Vagina (tissue), 2 donors: ENCODE measurements around the gene CXCL10. TPM values are rescaled to one million over a fixed set of nuclear protein-coding genes. Genes with fewer than 3 reads are reported as not detected.

Experiments
- DNase-seq, 2 donors: peaks; one replicate each; pipeline ENCODE4 v3.0.0-alpha.2; 2017; ENCODE audit errors: extremely low spot score in 2 of 2
- H3K27ac ChIP-seq: fragments of 200-600 bp; sonication (generic); one replicate; pipeline ENCODE4 v1.5.1; 2019
- H3K27me3 ChIP-seq: fragments of 200-600 bp; sonication (generic); one replicate; pipeline ENCODE4 v1.5.1; 2019
- H3K36me3 ChIP-seq, 2 donors: fragments of 200-600 bp; sonication (generic); one replicate each; pipeline ENCODE4 v1.5.1; 2017 to 2019
- H3K4me1 ChIP-seq: fragments of 200-600 bp; sonication (generic); one replicate; pipeline ENCODE4 v1.5.1; 2019
- H3K4me3 ChIP-seq, 2 donors: fragments of 200-600 bp; sonication (generic); 1 replicate in 1 of 2; 2 replicates in 1 of 2; pipeline ENCODE4 v1.5.1; 2016 to 2019
- H3K9me3 ChIP-seq: fragments of 200-600 bp; sonication (generic); one replicate; pipeline ENCODE4 v1.5.1; 2019
- POLR2A ChIP-seq, 2 donors: fragments of 450-650 bp; IDR thresholded peaks; one replicate each; pipeline ENCODE4 v1.6.1; 2017; ENCODE audit warnings: antibody characterized with exemption in 2 of 2, mild to moderate bottlenecking in 2 of 2, moderate library complexity in 2 of 2
- POLR2AphosphoS5 ChIP-seq, 2 donors: sonication (generic); formaldehyde crosslinking; IDR thresholded peaks; one replicate each; pipeline ENCODE4 v1.9.0; 2017; ENCODE audit warnings: antibody characterized with exemption in 2 of 2, mild to moderate bottlenecking in 2 of 2, low read depth in 1 of 2; ENCODE audit not compliant: insufficient read depth in 1 of 2
- intact Hi-C: fragments of 100-400 bp; cut with DNase I; formaldehyde crosslinking; loops from one replicate; pipeline ENCODE4 v1.15.1; 2023
- total RNA-seq: library from RNA; depleted of rRNA; stranded (reverse); fragments of >200 nt; gene quantifications from one replicate; pipeline ENCODE4 v1.2.3, GENCODE V29; 2016
- TF ChIP-seq, protein P1 (sequence below), 3 experiments: fragments of 450-650 bp in 2 of 3; fragments of 200-600 bp in 1 of 3; sonication (generic) in 1 of 3; IDR thresholded peaks; one replicate each; pipeline ENCODE4 v1.5.1; 2017 to 2019; ENCODE audit warnings: antibody characterized with exemption in 3 of 3, mild to moderate bottlenecking in 2 of 3, moderate library complexity in 2 of 3

The CXCL10 gene
- total RNA-seq, 1 donor from 2014 or later: 1.7 TPM

DNA sequence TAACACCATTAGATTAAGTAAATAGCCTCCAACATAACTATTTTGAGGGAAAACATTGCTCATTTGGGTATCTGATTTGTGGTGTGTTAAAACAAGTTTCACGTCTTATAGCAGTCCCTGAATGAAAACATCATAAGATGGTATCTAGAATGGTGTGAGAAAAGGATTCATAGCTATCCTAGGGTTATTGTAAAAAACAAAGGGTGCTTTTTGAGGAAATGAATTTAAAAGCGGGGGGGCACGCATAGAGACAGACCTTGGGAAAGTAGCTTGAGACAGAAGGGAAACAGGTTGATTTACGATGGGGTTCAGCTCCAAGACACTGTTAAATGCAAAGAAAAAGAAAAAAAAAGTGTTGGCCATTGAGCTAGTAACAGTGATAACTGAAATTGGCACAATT is 768 bp upstream of the CXCL10 start:
- TF ChIP-seq POLR2AphosphoS5 (IDR thresholded peaks at IDR 0.05; ENCODE audit: insufficient read depth in 1 of 2, low read depth in 1 of 2) (no peak), POLR2A (IDR thresholded peaks at IDR 0.05) (no peak)
- TF ChIP-seq, protein P1, sequence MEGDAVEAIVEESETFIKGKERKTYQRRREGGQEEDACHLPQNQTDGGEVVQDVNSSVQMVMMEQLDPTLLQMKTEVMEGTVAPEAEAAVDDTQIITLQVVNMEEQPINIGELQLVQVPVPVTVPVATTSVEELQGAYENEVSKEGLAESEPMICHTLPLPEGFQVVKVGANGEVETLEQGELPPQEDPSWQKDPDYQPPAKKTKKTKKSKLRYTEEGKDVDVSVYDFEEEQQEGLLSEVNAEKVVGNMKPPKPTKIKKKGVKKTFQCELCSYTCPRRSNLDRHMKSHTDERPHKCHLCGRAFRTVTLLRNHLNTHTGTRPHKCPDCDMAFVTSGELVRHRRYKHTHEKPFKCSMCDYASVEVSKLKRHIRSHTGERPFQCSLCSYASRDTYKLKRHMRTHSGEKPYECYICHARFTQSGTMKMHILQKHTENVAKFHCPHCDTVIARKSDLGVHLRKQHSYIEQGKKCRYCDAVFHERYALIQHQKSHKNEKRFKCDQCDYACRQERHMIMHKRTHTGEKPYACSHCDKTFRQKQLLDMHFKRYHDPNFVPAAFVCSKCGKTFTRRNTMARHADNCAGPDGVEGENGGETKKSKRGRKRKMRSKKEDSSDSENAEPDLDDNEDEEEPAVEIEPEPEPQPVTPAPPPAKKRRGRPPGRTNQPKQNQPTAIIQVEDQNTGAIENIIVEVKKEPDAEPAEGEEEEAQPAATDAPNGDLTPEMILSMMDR (IDR thresholded peaks at IDR 0.05): no peak
- intact Hi-C loops: no loop called here
- Histone ChIP-seq H3K27ac (no peak overlapping the region), H3K4me3 (no peak overlapping the region), H3K4me1 (no peaks in the 10 kb centered on the region), H3K27me3 (no peaks in the 10 kb centered on the region), H3K36me3 (no peaks in the 10 kb centered on the region), H3K9me3 (no peaks in the 10 kb centered on the region)
- DNase-seq: no peak

- no peaks in the 10 kb centered on the region for H3K9me3 ChIP-seq
- no peak for TF ChIP-seq POLR2AphosphoS5 (IDR thresholded peaks at IDR 0.05; ENCODE audit: insufficient read depth in 1 of 2, low read depth in 1 of 2)
- no peak for TF ChIP-seq POLR2A (IDR thresholded peaks at IDR 0.05)
- TF ChIP-seq, protein P1 (IDR thresholded peaks at IDR 0.05): no peak
- intact Hi-C loops: no loop called here
- no peaks in the 10 kb centered on the region for H3K4me1 ChIP-seq
- H3K36me3 ChIP-seq: no peaks in the 10 kb centered on the region
- no peak overlapping the region for H3K4me3 ChIP-seq
- DNase-seq: no peak
- no peaks in the 10 kb centered on the region for H3K27me3 ChIP-seq
- no peak overlapping the region for H3K27ac ChIP-seq
Measured at GRCh38 chr4:76022677-76023076, 620 bp downstream of the CXCL10 start.

GRCh38 chr4:76022031-76022430 is 1.3 kb downstream of the CXCL10 start:
- H3K4me1 ChIP-seq: no peaks in the 10 kb centered on the region
- no peak for DNase-seq
- no peaks in the 10 kb centered on the region for H3K9me3 ChIP-seq
- no peak overlapping the region for H3K4me3 ChIP-seq
- H3K27ac ChIP-seq: no peak overlapping the region
- intact Hi-C loops: no loop called here
- no peak for TF ChIP-seq POLR2AphosphoS5 (IDR thresholded peaks at IDR 0.05; ENCODE audit: insufficient read depth in 1 of 2, low read depth in 1 of 2)
- TF ChIP-seq, protein P1 (IDR thresholded peaks at IDR 0.05): no peak
- no peak for TF ChIP-seq POLR2A (IDR thresholded peaks at IDR 0.05)
- no peaks in the 10 kb centered on the region for H3K36me3 ChIP-seq
- no peaks in the 10 kb centered on the region for H3K27me3 ChIP-seq

DNA sequence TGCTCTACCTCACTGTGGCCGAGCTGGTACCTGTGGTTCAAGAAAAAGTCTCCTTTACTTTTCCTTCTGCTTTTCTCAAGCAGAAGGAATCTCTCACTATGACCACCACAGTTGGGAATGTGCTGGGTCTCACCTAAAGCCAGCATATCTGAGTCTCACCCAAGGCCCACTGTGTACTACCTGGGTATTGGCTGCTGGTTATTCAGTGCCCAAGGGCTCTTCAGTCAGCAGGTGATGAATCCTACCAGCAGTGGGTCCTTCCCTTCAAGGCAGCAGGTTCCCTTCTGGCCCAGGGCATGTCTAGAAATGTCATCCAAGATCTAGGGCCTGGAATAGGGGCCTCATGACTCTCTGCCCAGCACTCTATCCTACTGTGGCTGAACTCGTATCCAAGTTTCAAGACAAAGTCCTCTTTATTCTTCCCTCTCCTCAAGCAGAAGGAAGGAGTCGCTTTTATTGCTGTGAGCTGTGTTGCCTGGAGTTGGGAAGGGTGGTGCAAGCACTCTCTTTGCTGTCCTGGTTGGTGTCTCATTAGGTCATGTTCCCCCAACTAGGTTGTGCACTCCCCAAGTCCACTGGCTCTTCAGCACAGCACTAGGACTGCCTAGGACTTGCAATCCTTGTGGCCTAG is 6.1 kb downstream of the CXCL10 start:
- H3K4me3 ChIP-seq: no peak overlapping the region
- peaks cover 6% of the 10 kb centered on the region for H3K4me1 ChIP-seq
- no peak overlapping the region for H3K27ac ChIP-seq
- intact Hi-C loops: no loop called here
- no peak for DNase-seq
- TF ChIP-seq, protein P1 (IDR thresholded peaks at IDR 0.05): no peak
- no peaks in the 10 kb centered on the region for H3K9me3 ChIP-seq
- H3K36me3 ChIP-seq: no peaks in the 10 kb centered on the region
- no peaks in the 10 kb centered on the region for H3K27me3 ChIP-seq

- intact Hi-C loops: no loop called here
- peaks cover 13% of the 10 kb centered on the region for H3K4me1 ChIP-seq
- H3K36me3 ChIP-seq: no peaks in the 10 kb centered on the region
- TF ChIP-seq, protein P1 (IDR thresholded peaks at IDR 0.05): no peak
- TF ChIP-seq POLR2AphosphoS5 (IDR thresholded peaks at IDR 0.05; ENCODE audit: insufficient read depth in 1 of 2, low read depth in 1 of 2) (no peak), POLR2A (IDR thresholded peaks at IDR 0.05) (no peak)
- H3K9me3 ChIP-seq: no peaks in the 10 kb centered on the region
- H3K4me3 ChIP-seq: no peak overlapping the region
- DNase-seq: no peak
- H3K27ac ChIP-seq: no peak overlapping the region
- H3K27me3 ChIP-seq: no peaks in the 10 kb centered on the region
Measured at GRCh38 chr4:76016393-76016792, 6.9 kb downstream of the CXCL10 start.
